HG03575 (cell line): Measurements from ENCODE around the gene TMED1.

ENCODE experiments used
- ATAC-seq: cut with Tn5 transposase; IDR thresholded peaks from one replicate; pipeline ENCODE4 v1.9.1; 2021; ENCODE audit not compliant: unreplicated experiment, insufficient number of reproducible peaks, low FRiP score; ENCODE audit errors: extremely low read depth

The TMED1 gene

DNA sequence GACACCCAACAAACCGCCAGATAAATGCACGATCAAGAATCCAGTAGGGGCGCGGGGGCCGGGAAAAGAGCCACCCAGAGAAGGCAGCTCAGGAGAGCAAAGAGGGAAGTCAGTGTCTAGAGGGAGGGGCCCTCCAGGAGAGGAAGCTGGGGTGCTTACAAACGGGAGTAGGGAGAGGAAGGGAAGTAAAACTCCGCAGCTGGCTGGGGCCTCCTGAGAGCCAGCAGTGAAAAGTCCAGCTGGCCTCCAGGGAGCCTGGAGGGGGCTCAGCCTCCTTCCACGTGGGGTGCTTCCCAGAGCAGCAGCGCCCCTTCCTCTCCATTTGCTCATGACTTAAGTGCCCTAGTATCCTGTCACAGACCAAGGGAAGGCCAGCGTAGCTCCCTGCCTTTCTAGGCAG, 51.8 kb downstream of the TMED1 start:
- ATAC-seq, result no peak

DNA sequence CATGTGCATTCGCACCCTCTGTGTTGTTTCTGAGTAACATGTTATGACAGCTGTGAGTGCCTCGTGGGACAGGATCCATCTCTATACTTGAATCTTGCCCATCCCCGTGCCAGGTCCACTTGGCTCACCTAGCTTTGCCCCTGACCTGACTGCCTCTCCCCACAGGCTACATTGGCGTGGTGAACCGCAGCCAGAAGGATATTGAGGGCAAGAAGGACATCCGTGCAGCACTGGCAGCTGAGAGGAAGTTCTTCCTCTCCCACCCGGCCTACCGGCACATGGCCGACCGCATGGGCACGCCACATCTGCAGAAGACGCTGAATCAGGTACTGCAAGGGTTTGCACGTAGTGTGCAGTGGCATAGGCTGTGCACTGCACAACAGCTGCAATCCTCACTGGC, 53.2 kb downstream of the TMED1 start:
- ATAC-seq, result no peak
